Inferior parietal cortex (tissue), 1 donor: ENCODE measurements around the gene OR2W3.

Source experiments
- DNase-seq: peaks from one replicate; pipeline ENCODE4 v3.0.0-alpha.2; 2016; ENCODE audit errors: extremely low spot score

The OR2W3 gene

DNA sequence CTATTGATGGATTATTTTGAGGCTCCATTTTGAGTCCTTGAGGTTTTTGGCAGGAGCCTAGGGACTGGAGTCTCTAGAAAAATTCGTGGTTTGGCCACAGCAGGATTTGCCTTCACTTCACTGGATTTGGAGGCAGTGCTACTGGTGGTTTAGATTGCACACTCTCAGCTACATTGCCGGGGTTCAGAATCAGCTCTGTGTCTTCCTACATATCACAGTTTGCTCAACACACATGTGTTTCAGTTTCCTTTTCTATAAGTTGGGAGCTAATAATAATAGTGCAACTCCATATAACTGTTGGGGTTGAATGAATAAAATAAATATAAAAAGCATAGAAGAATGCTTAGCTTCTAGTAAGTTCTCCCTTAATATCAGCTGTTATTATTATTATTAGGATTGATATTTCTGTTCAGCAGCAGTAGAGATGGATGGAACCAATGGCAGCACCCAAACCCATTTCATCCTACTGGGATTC is at the start of gene OR2W3:
OR2W3 (plus strand) TSS at position 425 of the 475 bp plus-strand sequence; CDS start at position 425, 0 bp downstream.
- DNase-seq = no peak

DNA sequence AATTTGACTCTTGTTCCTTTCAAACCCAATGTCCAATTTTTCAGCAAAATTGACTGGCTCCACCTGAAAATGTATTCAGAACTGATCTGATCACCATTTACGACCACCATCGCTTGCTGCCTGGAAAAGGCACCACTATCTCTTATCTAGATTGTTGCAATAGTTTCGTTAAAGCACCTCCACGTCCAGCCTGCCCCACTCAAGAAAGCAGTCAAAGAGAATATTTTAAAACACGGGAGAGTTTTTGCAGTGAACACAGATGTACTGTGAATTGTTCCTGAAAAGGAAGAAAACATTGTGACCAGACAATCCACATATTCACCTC is 49.7 kb upstream of the OR2W3 start:
- DNase-seq = no peak

DNA sequence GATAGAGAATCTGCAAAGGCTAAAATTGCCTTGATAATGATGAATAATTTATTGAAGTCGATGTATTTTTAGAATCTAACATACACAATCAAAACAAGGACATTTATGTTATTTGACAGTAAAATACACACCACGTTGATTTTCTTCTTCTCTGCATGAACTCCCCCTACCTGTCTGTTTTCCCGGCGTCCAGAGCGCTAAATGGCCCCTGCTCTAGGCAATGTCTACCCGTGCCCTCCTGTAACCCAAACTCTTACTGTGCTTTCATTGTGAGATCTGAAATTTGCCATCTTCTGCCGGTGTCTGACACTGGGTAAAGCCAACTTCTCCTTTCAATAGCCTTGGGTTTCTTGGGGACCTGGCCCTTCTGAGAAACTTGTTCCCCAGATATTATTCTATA is 47.0 kb upstream of the OR2W3 start:
- DNase-seq = no peak

DNA sequence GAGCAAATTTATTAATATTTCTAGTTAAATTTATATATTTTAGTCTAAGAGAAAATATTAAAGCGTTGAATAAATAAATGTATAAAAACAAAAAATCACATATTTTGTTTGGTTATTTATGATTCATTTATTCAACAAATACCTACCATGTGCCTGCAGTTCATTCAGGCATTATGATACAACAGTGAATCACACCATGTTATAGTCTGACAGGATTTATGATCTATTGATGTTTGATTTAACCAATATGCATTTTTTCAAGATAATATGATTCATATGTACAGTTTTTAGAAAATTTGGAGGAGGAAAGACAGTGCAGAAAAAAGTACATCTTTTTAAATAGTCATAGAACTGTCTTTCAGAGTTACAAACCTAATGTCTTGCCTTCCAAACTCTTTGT is 45.8 kb upstream of the OR2W3 start:
- no peak for DNase-seq

DNA sequence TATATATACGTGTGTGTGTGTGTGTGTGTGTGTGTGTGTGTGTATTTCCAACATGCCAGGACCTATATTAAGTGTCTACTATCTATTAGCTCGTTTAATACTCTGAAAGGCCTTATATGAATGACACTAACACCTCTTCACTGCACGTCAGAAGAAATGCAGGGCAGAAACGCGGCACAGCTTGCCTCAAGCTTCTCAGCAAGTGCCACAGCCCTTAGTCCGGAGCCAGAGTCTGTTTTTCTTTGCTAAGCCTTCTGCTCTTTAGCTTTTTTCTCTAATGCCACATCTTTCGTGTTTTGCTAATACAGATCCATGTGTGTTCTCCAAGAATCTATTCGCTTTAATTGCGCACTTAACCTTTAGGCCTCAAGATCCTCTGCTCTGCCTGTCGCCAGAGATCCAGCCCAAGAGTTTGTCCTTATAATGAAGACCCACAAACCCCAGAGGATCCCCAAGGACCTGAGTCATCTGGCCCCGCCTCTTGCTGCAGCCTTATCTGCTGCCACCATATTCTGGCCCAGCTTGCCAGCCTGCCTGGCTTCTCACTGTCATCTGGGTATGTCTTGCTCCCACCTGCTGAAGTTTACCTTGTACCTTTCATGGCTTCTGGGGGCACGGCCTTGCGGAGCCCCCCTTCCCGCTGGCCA is 40.4 kb upstream of the OR2W3 start:
- peak; percentile 38 for DNase-seq

DNA sequence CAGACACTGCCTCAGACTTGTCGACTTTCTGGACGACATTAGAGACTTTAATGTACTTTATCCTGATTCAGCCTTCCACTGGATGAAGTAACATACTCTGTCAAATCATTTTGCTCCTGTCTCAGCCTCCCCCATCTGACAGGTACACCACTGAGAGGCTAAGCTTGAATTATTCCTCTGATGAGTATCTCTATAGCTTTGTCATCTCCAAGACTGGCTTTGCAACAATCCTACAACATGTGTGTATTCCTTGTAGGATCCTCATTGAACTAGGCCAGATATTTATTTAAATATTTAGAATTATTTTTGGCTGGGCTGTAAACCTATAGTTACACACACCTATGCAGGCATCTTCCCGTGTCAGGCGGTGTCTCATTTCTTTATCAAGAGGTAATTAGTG is 39.5 kb upstream of the OR2W3 start:
- DNase-seq = no peak

- peak; percentile 39 for DNase-seq
Observed at GRCh38 chr1:247857069-247857984, 38.1 kb upstream of the OR2W3 start, which contains the start of gene TRIM58. Gene TRIM58 (plus strand): TSS chr1:247857187. CDS start chr1:247857247, 60 bp downstream.

GRCh38 chr1:247857985-247858619 is 37.3 kb upstream of the OR2W3 start:
- no peak for DNase-seq

GRCh38 chr1:247862756-247863155 is 32.6 kb upstream of the OR2W3 start:
- no peak for DNase-seq

- DNase-seq = no peak
Observed at GRCh38 chr1:247864644-247865043, 30.7 kb upstream of the OR2W3 start.

DNA sequence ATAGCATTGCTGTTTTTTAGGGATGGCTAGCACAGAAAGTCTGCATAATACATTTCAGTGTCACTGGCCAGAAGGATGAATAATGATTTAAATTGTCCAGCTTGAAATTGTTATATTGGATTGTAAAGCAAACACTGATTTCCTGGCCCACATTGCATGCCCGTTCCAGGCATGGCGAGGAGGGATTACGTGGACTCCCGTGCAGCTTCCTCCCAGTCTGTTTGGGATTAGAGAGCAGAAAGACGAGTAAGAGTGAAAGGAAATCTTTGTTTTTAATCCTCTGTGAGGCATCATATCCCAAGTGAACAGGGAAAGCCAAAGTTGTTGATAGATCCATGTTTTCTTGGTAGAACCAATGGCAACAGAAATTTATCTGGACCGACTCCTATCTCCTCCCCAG is 30.0 kb upstream of the OR2W3 start:
- DNase-seq = no peak

DNA sequence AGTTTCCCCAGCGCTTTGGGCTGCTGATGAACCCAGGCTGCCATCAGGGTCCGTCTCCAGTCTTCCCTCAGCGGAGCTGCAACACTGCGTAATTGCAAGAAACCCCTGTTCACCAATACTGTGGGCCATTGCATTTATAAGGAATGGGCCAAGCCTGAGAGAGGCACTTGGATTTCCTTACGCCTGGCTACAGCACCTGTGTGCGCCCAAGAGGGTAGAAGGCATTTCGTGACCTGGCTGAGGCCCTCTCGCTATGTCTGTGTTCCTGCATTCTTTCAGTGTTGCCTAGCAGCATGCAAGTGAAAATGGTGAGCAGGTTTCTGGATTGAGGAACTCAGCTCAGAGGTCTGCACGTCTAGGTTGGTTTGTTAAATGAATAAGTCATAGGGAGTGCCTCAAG is 12.0 kb upstream of the OR2W3 start:
- no peak for DNase-seq

DNA sequence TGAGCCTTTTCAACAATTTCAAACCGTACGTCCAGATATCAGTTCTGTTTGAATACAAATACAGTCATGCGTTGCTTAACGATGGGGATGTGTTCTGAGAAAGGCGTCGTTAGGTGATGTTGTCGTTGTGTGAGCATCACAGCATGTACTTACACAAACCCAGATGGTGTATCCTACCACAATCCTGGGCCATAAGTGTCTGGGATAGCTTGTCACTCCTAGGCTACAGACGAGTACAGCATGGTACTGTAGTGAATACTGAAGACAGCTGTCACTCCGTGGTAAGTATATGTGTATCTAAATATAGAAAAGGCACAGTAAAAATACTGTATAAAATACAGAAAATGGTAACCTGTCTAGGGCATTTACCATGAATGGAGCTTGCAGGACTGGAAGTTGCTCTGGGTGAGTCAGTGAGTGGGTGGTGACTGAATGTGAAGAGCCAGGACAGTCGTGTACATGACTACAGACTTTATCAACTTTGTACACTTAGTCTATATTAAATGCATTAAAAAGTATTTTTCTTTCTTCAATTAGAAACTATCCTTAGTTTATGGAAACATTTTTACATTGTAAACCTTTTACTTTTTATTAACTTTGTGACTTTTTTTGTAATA is 10.5 kb upstream of the OR2W3 start:
- DNase-seq = no peak

GRCh38 chr1:247895976-247896375 is 589 bp downstream of the OR2W3 start:
- no peak for DNase-seq

GRCh38 chr1:247904122-247904521 is 8.7 kb downstream of the OR2W3 start:
- DNase-seq = no peak

DNA sequence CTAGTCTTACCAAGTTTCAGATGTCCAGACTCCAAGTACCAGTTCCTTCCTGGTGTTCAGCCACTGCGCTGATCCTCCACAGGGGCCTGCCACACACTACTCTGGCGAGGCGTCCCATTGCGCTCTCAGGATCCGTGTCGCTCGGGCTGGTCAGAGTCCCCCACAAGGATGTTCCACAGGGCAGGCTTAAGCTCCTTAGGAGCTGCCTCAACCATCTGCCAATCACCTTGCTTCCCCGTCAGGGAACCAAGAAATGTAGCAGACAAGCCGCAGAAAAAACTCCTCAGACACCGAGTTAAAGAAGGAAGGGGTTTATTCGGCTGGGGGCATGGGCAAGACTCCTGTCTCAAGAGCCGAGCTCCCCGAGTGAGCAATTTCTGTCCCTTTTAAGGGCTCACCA is 9.8 kb downstream of the OR2W3 start:
- DNase-seq = no peak

DNA sequence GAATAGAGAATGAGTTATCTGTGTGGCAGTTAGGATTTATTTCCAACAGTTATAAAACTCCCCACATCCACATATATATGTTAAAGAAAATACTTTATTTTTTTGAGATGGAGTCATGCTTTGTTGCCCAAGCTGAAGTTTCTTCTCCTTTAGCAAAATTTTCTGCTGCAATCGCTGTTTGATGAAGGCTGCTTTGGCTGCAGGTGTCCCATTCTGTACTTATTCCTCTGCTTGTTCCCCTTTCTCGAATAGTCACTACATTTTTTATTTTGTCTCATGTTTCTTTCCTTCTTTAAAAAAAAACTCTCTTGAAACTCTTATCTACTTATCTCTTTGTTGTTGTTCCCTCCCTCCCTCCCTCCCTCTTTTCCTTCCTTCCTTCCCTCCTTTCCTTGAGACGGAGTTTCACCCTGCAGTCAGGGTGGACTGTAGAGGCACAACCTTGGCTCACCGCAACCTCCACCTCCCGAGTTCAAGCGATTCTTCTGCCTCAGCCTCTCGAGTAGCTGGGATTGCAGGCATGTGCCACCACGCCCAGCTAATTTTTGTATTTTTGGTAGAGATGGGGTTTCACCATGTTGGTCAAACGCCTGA is 10.6 kb downstream of the OR2W3 start:
- no peak for DNase-seq

GRCh38 chr1:247906504-247907047 is 11.2 kb downstream of the OR2W3 start:
- peak; percentile 20 for DNase-seq

- DNase-seq = no peak
Observed at GRCh38 chr1:247908766-247909165, 13.4 kb downstream of the OR2W3 start.

- no peak for DNase-seq
Observed at GRCh38 chr1:247913786-247914185, 18.4 kb downstream of the OR2W3 start.

DNA sequence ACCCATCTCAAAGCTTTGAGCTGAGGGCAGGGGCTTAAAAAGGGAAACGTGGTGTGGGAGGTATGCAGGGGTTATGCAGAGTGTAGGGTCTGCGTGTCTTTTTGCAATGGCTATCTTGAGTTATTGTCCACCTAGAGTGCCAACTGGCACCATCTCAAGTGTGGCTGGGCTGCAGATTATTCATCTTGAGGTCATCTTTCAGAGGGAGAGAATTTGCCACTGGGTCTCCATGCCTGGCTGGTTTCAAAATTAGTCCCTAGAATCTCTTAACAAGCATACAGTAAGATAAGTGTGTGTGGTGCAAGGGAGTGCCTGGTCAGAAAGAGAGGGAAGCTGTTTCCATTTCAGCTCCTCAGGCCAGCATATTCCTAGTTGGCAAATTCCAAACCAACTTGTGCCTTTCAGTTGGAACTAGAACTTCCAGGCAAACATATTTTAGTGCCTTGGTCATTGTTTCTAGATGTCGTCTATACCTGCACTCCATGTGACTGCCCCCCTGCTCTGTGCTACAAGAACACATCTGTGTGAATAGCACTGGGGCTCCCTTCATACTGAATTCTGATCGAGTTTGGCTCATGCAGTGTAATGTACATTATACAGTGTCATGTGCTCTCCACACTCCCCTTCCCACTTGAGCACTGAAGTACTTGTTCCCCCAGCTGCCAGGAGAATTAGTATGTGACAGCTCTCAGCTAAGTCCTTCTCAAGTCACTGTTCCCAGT is 19.7 kb downstream of the OR2W3 start:
- DNase-seq = no peak
